Measurements from ENCODE around the gene SPAG16. TPM values are rescaled to one million over a fixed set of nuclear protein-coding genes. Genes with fewer than 3 reads are reported as not detected.

The SPAG16 gene
- total RNA-seq, 2 donors from 2014 or later = 27.1 to 29.2 TPM

DNA sequence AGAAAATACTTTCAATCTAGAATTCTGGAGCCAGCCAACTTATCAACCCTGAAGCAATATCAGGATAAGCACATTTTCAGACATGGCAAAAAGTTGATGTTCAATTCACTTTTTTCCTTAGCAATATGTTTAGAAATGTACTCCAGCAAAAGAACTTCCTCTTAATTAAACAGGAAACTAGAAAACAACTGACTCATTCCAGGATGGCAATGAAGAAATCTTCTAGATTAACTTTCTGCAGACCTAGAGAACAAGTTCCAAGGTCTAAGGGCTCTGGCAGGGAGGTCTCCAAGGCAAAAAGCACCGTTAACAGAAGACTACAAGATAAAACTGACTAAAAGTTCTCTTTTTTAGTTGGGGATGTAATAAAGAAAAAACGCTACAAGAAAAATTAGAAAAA, 1057.4 kb downstream of the SPAG16 start:
- H3K4me3 ChIP-seq = no peak overlapping the region
- intact Hi-C loops (cut with DNase I) = no loop called here
- DNase-seq (ENCODE audit: low spot score) = no peak
- no peak overlapping the region for H3K27ac ChIP-seq
- no peaks in the 10 kb centered on the region for H3K9me3 ChIP-seq
- no peaks in the 10 kb centered on the region for H3K4me1 ChIP-seq (replicated peaks)
- 34% methylated on average over 2 of the region's 2 CpGs for WGBS
- H3K27me3 ChIP-seq (replicated peaks; ENCODE audit: insufficient read depth) = no peaks in the 10 kb centered on the region
- no peaks in the 10 kb centered on the region for H3K36me3 ChIP-seq
- no peak for TF ChIP-seq POLR2AphosphoS5 (IDR thresholded peaks at IDR 0.05)
- TF ChIP-seq, protein P1, sequence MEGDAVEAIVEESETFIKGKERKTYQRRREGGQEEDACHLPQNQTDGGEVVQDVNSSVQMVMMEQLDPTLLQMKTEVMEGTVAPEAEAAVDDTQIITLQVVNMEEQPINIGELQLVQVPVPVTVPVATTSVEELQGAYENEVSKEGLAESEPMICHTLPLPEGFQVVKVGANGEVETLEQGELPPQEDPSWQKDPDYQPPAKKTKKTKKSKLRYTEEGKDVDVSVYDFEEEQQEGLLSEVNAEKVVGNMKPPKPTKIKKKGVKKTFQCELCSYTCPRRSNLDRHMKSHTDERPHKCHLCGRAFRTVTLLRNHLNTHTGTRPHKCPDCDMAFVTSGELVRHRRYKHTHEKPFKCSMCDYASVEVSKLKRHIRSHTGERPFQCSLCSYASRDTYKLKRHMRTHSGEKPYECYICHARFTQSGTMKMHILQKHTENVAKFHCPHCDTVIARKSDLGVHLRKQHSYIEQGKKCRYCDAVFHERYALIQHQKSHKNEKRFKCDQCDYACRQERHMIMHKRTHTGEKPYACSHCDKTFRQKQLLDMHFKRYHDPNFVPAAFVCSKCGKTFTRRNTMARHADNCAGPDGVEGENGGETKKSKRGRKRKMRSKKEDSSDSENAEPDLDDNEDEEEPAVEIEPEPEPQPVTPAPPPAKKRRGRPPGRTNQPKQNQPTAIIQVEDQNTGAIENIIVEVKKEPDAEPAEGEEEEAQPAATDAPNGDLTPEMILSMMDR (IDR thresholded peaks at IDR 0.05) = no peak
- no peak for TF ChIP-seq POLR2A (IDR thresholded peaks at IDR 0.05)

DNA sequence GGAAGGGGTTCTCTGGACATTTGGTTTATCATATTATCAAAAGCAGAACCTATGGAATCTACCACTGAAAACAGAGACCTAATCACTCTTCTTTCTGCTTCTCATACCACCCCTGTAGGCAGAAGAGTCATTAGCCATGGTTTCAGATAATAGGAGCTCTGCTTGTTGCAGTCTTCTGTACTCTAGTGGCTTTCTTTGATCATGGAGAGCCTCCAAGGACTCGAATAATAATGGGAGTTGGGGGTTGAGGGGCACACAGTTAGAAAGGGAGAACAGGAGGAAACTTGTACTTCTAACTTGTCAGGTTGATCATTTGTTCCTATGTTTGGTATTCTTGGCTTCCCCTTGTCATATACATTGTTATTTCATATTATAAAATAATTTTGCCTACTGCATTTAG, 1074.2 kb downstream of the SPAG16 start:
- TF ChIP-seq, protein P1 (IDR thresholded peaks at IDR 0.05) = no peak
- TF ChIP-seq POLR2AphosphoS5 (IDR thresholded peaks at IDR 0.05) = no peak
- TF ChIP-seq POLR2A (IDR thresholded peaks at IDR 0.05) = no peak
- intact Hi-C loops (cut with DNase I) = no loop called here
- WGBS = 53% methylated on average over 1 of the region's 1 CpG
- Histone ChIP-seq H3K4me1 (replicated peaks) (no peaks in the 10 kb centered on the region), H3K4me3 (no peak overlapping the region), H3K27me3 (replicated peaks; ENCODE audit: insufficient read depth) (no peaks in the 10 kb centered on the region), H3K27ac (no peak overlapping the region), H3K9me3 (no peaks in the 10 kb centered on the region), H3K36me3 (no peaks in the 10 kb centered on the region)
- DNase-seq (ENCODE audit: low spot score) = no peak

DNA sequence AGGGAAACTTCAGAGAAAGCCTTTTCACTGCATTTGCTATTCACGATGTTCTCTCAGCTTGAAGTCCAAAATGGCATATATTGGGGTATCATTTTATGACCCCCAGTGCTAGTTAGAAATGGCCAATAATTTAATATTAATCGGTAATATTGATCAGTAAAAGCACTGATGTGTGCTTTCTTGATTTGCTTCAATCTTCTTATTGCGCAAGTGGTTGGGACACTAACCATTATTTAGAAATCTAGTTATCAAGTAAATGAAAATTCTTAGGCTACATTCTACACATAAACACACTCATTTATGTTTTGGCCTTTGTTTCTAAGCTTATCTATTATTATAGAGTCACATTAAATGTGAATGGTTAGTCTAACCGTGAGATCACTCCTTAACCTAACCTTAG, 1076.9 kb downstream of the SPAG16 start:
- no peak overlapping the region for H3K27ac ChIP-seq
- 90% methylated on average over 4 of the region's 4 CpGs for WGBS
- H3K27me3 ChIP-seq (replicated peaks; ENCODE audit: insufficient read depth) = no peaks in the 10 kb centered on the region
- H3K4me1 ChIP-seq (replicated peaks) = no peaks in the 10 kb centered on the region
- DNase-seq (ENCODE audit: low spot score) = no peak
- no peaks in the 10 kb centered on the region for H3K9me3 ChIP-seq
- no peak overlapping the region for H3K4me3 ChIP-seq
- intact Hi-C loops (cut with DNase I) = no loop called here
- H3K36me3 ChIP-seq = no peaks in the 10 kb centered on the region
- no peak for TF ChIP-seq POLR2AphosphoS5 (IDR thresholded peaks at IDR 0.05)
- TF ChIP-seq, protein P1 (IDR thresholded peaks at IDR 0.05) = no peak
- TF ChIP-seq POLR2A (IDR thresholded peaks at IDR 0.05) = no peak

GRCh38 chr2:214365549-214365948, 1081.3 kb downstream of the SPAG16 start:
- WGBS = 81% methylated on average over 1 of the region's 1 CpG
- no peaks in the 10 kb centered on the region for H3K9me3 ChIP-seq
- DNase-seq (ENCODE audit: low spot score) = no peak
- H3K4me1 ChIP-seq (replicated peaks) = no peaks in the 10 kb centered on the region
- no peaks in the 10 kb centered on the region for H3K36me3 ChIP-seq
- intact Hi-C loops (cut with DNase I) = no loop called here
- no peak overlapping the region for H3K4me3 ChIP-seq
- H3K27me3 ChIP-seq (replicated peaks; ENCODE audit: insufficient read depth) = no peaks in the 10 kb centered on the region
- H3K27ac ChIP-seq = no peak overlapping the region
- TF ChIP-seq POLR2AphosphoS5 (IDR thresholded peaks at IDR 0.05) = no peak

- TF ChIP-seq POLR2AphosphoS5 (IDR thresholded peaks at IDR 0.05) (no peak), POLR2A (IDR thresholded peaks at IDR 0.05) (no peak)
- TF ChIP-seq, protein P1 (IDR thresholded peaks at IDR 0.05) = no peak
- WGBS = 59% methylated on average over 3 of the region's 3 CpGs
- no peaks in the 10 kb centered on the region for H3K9me3 ChIP-seq
- DNase-seq (ENCODE audit: low spot score) = no peak
- intact Hi-C loops (cut with DNase I) = no loop called here
- no peaks in the 10 kb centered on the region for H3K4me1 ChIP-seq (replicated peaks)
- H3K27ac ChIP-seq = no peak overlapping the region
- H3K36me3 ChIP-seq = no peaks in the 10 kb centered on the region
- H3K27me3 ChIP-seq (replicated peaks; ENCODE audit: insufficient read depth) = no peaks in the 10 kb centered on the region
- no peak overlapping the region for H3K4me3 ChIP-seq
These were observed 1082.9 kb downstream of the SPAG16 start for GRCh38 chr2:214367171-214367570.

Data from prostate gland (tissue), 2 donors.